Fibroblast of lung (primary cell): ENCODE measurements around the gene SEMA3B. TPM values are rescaled to one million over a fixed set of nuclear protein-coding genes. Genes with fewer than 3 reads are reported as not detected.
A peak's percentile ranks its signal among the peaks of the same experiment; 100 is the strongest.

Source experiments
- DNase-seq, 2 donors: peaks; one replicate each; pipeline versions ENCODE4 v3.0.0 to v3.0.0-alpha.2; 2010; ENCODE audit warnings: low read depth in 2 of 2
- H2AFZ ChIP-seq: 2 replicates; pipeline ENCODE4 v1.5.1; 2012; ENCODE audit warnings: low read length, control low read depth, inconsistent platforms
- H3K27ac ChIP-seq: 2 replicates; pipeline ENCODE4 v1.5.1; 2011; ENCODE audit warnings: low read length, control low read depth; ENCODE audit not compliant: insufficient read depth
- H3K27me3 ChIP-seq: 2 replicates; pipeline ENCODE4 v1.5.1; 2011; ENCODE audit warnings: mild to moderate bottlenecking, low read length; ENCODE audit not compliant: control insufficient read depth, insufficient read depth
- H3K36me3 ChIP-seq: 2 replicates; pipeline ENCODE4 v1.5.1; 2011; ENCODE audit warnings: low read length; ENCODE audit not compliant: control insufficient read depth, insufficient read depth
- H3K4me1 ChIP-seq: 2 replicates; pipeline ENCODE4 v1.5.1; 2011; ENCODE audit warnings: low read length; ENCODE audit not compliant: control insufficient read depth, insufficient read depth; ENCODE audit errors: extremely low read depth
- H3K4me2 ChIP-seq: 2 replicates; pipeline ENCODE4 v1.5.1; 2011; ENCODE audit warnings: low read length, control low read depth; ENCODE audit not compliant: insufficient read depth; ENCODE audit errors: extremely low read depth
- H3K4me3 ChIP-seq, 4 experiments: fragments of 200-600 bp in 1 of 4; sonication (generic) in 1 of 4; replicated peaks in 1 of 4; 2 replicates each; pipeline ENCODE4 v1.5.1; 2011 to 2016; ENCODE audit warnings: low read length in 4 of 4, low read depth in 3 of 4, mild to moderate bottlenecking in 3 of 4, control low read depth in 2 of 4, inconsistent platforms in 1 of 4, mixed read lengths in 1 of 4; ENCODE audit not compliant: insufficient read depth in 1 of 4; ENCODE audit errors: control extremely low read depth in 1 of 4
- H3K79me2 ChIP-seq: 2 replicates; pipeline ENCODE4 v1.5.1; 2012; ENCODE audit warnings: mild to moderate bottlenecking, low read length, inconsistent platforms; ENCODE audit not compliant: control insufficient read depth, insufficient read depth
- H3K9ac ChIP-seq: 2 replicates; pipeline ENCODE4 v1.5.1; 2011; ENCODE audit warnings: mild to moderate bottlenecking, low read length, control low read depth; ENCODE audit not compliant: insufficient read depth
- H3K9me3 ChIP-seq: 2 replicates; pipeline ENCODE4 v1.5.1; 2012; ENCODE audit warnings: low read depth, low read length; ENCODE audit not compliant: control insufficient read depth, insufficient read depth
- H4K20me1 ChIP-seq: 2 replicates; pipeline ENCODE4 v1.5.1; 2011; ENCODE audit warnings: low read length; ENCODE audit not compliant: control insufficient read depth, insufficient read depth; ENCODE audit errors: extremely low read depth
- CTCF ChIP-seq, 2 donors: IDR thresholded peaks in 1 of 2; conservative IDR thresholded peaks in 1 of 2; 1 replicate in 1 of 2; 2 replicates in 1 of 2; pipeline ENCODE4 v1.5.1; 2011 to 2012; ENCODE audit warnings: low read length in 2 of 2, control low read depth in 1 of 2, inconsistent platforms in 1 of 2, low read depth in 1 of 2, mild to moderate bottlenecking in 1 of 2
- EZH2 ChIP-seq: IDR thresholded peaks from 2 replicates; pipeline ENCODE4 v1.5.1; 2012; ENCODE audit warnings: low read length, control low read depth, mild to moderate bottlenecking; ENCODE audit errors: missing control alignments
- polyA plus RNA-seq, 2 donors: library from polyadenylated mRNA; depleted of rRNA in 1 of 2; stranded (reverse) in 1 of 2; unstranded in 1 of 2; fragments of >200 nt; gene quantifications; 2 replicates each; pipeline ENCODE4 v1.2.1, GENCODE V29; 2011 to 2012; ENCODE audit warnings: missing spikeins in 1 of 2
- total RNA-seq: library from RNA; depleted of rRNA; stranded (reverse); fragments of >200 nt; gene quantifications from 2 replicates; pipeline ENCODE4 v1.2.1, GENCODE V29; 2014

The SEMA3B gene
- total and polyA plus RNA-seq, 2 donors (not counting 1 experiment from before 2014, with no cell fraction given): 23.5 to 85.2 TPM

DNA sequence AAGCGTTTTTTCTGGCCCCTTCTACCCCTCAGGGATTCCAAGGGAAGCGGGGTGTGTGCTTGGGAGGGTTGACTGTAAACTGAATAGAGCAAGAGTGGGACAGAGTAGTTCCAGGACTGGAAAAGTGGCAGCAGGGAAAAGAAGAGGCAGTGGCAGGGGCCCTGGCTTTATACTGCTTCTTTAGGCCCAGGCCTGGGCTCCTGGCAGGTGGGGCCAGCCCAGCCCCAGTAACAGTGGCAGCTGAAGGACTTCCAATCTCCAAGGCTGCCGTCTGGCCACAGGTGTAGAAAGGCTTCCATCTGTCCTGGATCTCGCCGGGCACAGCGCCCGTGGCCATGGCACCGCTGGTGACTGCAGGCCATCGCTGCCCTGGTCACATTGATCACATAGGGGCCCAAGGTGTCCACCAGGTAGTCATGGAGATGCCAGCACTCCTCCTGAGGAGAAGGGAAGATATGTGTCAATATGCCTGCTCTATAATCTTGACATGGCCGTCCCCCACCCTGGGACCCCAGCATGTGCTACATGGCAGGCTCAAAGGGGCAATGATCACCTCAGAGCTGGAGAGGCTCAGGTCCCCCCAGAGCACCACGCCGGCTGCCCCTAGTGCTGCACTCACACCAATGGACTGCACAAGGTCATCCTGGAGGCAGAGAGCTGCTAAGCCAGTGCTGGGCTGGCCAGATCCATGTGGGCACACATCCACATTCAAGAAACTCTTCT, 24.3 kb downstream of the SEMA3B start:
- peak overlapping the region; percentile 93 for H3K27ac ChIP-seq
- H3K9ac ChIP-seq: no peak overlapping the region

DNA sequence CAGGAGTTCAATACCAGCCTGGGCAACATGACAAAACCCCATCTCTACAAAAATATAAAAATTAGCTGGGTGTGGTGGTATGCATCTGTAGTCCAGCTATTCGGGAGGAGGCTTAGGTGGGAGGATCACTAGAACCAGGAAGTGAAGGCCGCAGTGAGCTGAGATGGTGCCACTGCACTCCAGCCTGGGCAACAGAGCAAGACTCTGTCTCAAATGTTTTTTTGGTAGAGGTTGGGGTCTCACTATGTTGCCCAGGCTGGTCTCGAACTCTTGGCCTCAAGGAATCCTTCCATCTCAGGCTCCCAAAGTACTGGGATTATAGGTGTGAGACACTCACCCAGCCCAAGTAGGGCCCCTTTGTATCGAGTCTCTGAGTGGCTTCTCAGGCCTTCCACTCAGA, 25.1 kb downstream of the SEMA3B start:
- H3K79me2 ChIP-seq: peaks cover 19% of the 10 kb centered on the region
- H4K20me1 ChIP-seq: no peaks in the 10 kb centered on the region
- H3K4me2 ChIP-seq: no peak overlapping the region
- H3K27me3 ChIP-seq: no peaks in the 10 kb centered on the region
- H3K4me3 ChIP-seq: no peak overlapping the region
- H3K27ac ChIP-seq: no peak overlapping the region
- peaks cover 11% of the 10 kb centered on the region for H3K36me3 ChIP-seq
- H3K9ac ChIP-seq: no peak overlapping the region
- H3K9me3 ChIP-seq: no peaks in the 10 kb centered on the region
- TF ChIP-seq CTCF (conservative IDR thresholded peaks at IDR 0.05 in 1 of 2, IDR thresholded peaks at IDR 0.05 in 1 of 2; ENCODE audit: low read depth in 1 of 2, low read length in 2 of 2) (no peak), EZH2 (no peak)
- H3K4me1 ChIP-seq: peaks cover 9% of the 10 kb centered on the region
- H2AFZ ChIP-seq: no peak overlapping the region
- DNase-seq: no peak

More for the DNA sequence above, 24.3 kb downstream of the SEMA3B start:
- Histone ChIP-seq H4K20me1 (no peaks in the 10 kb centered on the region), H3K9me3 (no peaks in the 10 kb centered on the region), H2AFZ (peak overlapping the region; percentile 53), H3K4me3 (peak overlapping the region in 1 of 4 experiments; percentile 79), H3K79me2 (peaks cover 19% of the 10 kb centered on the region), H3K4me1 (peaks cover 5% of the 10 kb centered on the region), H3K4me2 (peak overlapping the region; percentile 96), H3K27me3 (no peaks in the 10 kb centered on the region), H3K36me3 (peaks cover 16% of the 10 kb centered on the region)
- no peak for DNase-seq
- TF ChIP-seq EZH2 (no peak), CTCF (conservative IDR thresholded peaks at IDR 0.05 in 1 of 2, IDR thresholded peaks at IDR 0.05 in 1 of 2; ENCODE audit: low read depth in 1 of 2, low read length in 2 of 2) (no peak)

DNA sequence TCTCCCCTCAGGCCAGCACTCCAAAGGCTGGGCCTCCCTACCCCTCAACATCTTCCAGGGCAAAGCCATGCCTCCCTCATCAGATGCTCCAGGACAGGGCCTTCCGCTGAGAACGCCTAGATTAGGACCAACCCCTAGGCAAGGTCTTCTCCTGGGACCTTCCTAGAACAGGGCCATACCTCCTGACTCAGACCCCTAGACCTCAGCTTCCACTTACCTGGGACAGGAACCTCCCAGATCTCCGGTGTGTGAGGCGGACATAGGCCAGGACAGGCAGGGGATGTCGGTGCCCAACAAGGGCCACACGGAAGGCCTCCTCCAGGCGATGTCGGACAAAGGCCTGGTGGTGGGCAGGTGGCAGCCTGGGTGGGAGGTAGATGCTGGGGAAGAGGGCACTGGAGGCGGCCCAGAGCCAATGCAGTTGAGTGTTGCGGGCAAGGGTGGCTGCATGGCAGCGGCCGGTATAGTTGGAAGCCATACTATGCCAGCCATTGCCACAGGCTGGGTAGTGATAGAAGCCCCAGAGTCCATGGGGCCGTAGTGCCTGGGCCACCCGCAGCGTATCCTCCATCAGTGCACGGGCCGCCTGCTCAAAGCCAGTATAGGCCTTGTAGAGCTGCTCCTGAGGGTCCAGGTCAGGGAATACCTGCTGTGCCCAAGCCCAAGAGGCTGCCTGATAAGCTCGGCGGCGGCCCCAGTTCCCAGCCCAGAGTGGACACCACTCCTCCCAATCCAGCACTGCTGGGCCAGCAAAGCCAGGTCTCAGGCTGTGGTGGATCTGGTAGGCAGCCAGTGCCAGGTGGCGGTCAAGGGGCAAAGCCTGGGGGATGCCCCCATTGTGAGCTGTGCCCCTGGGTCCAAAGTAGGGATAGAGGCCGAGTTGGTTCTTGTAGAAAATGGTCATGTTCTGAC, 25.8 kb downstream of the SEMA3B start:
- H3K27me3 ChIP-seq: no peaks in the 10 kb centered on the region
- H2AFZ ChIP-seq: no peak overlapping the region
- H3K79me2 ChIP-seq: peaks cover 19% of the 10 kb centered on the region
- H3K9ac ChIP-seq: no peak overlapping the region
- H4K20me1 ChIP-seq: no peaks in the 10 kb centered on the region
- no peak overlapping the region for H3K27ac ChIP-seq
- peaks cover 11% of the 10 kb centered on the region for H3K4me1 ChIP-seq
- no peak for DNase-seq
- H3K4me3 ChIP-seq: no peak overlapping the region
- no peaks in the 10 kb centered on the region for H3K9me3 ChIP-seq
- TF ChIP-seq CTCF (conservative IDR thresholded peaks at IDR 0.05 in 1 of 2, IDR thresholded peaks at IDR 0.05 in 1 of 2; ENCODE audit: low read depth in 1 of 2, low read length in 2 of 2): no peak
- no peak for TF ChIP-seq EZH2
- H3K4me2 ChIP-seq: no peak overlapping the region
- peaks cover 6% of the 10 kb centered on the region for H3K36me3 ChIP-seq
